ENCODE data around the gene CSPG4. TPM values are rescaled to one million over a fixed set of nuclear protein-coding genes. Genes with fewer than 3 reads are reported as not detected.
"Not testable (repeated sequence)": the region's sequence is repeated elsewhere in the genome, so short reads cannot be mapped to it uniquely, and the experiment has no call there.

Gene CSPG4
- total RNA-seq, 2 experiments from 2014 or later, result not detected

GRCh38 chr15:75734861-75735760 is 22.5 kb upstream of the CSPG4 start:
- POLR2A ChIA-PET; CTCF ChIA-PET; H3K36me3 Mint-ChIP-seq (ENCODE audit: low read depth); H3K4me3 Mint-ChIP-seq; H3K27me3 Mint-ChIP-seq; H3K9me3 Mint-ChIP-seq; H3K27ac Mint-ChIP-seq; DNase-seq: not testable (repeated sequence)
- H3K4me1 Mint-ChIP-seq, result peaks cover 31% of the 10 kb centered on the region

- Mint-ChIP-seq H3K4me3 (no peak overlapping the region), H3K36me3 (ENCODE audit: low read depth) (no peaks in the 10 kb centered on the region), H3K27ac (no peak overlapping the region), H3K27me3 (peaks cover 8% of the 10 kb centered on the region), H3K4me1 (peaks cover 26% of the 10 kb centered on the region), H3K9me3 (no peaks in the 10 kb centered on the region)
- DNase-seq, result no peak
- POLR2A ChIA-PET, result no interaction called here
- CTCF ChIA-PET, result no interaction called here
Observed at GRCh38 chr15:75733761-75734651, 21.4 kb upstream of the CSPG4 start.

GRCh38 chr15:75732809-75733451 is 20.3 kb upstream of the CSPG4 start:
- H3K9me3 Mint-ChIP-seq, result no peaks in the 10 kb centered on the region
- H3K27me3 Mint-ChIP-seq, result peaks cover 8% of the 10 kb centered on the region
- CTCF ChIA-PET, result interaction anchor here (0.5 to 0.9 kb wide), 3 partner anchors 11 to 962 kb away, joined by 3 to 5 read pairs (median 4); no protein-coding TSS in a partner anchor
- H3K4me1 Mint-ChIP-seq, result peaks cover 24% of the 10 kb centered on the region
- POLR2A ChIA-PET, result no interaction called here
- H3K36me3 Mint-ChIP-seq (ENCODE audit: low read depth), result no peaks in the 10 kb centered on the region
- no peak overlapping the region for H3K27ac Mint-ChIP-seq
- H3K4me3 Mint-ChIP-seq, result no peak overlapping the region
- peak; percentile 54 for DNase-seq

GRCh38 chr15:75732177-75732808 is 19.6 kb upstream of the CSPG4 start:
- H3K9me3 Mint-ChIP-seq, result no peaks in the 10 kb centered on the region
- no peak for DNase-seq
- H3K36me3 Mint-ChIP-seq (ENCODE audit: low read depth), result no peaks in the 10 kb centered on the region
- CTCF ChIA-PET, result interaction anchor here (0.6 kb wide), 1 partner anchor 99 kb away, joined by 4 read pairs; no protein-coding TSS in a partner anchor
- POLR2A ChIA-PET, result no interaction called here
- H3K27ac Mint-ChIP-seq, result no peak overlapping the region
- H3K4me3 Mint-ChIP-seq, result no peak overlapping the region
- peaks cover 20% of the 10 kb centered on the region for H3K4me1 Mint-ChIP-seq
- H3K27me3 Mint-ChIP-seq, result peaks cover 8% of the 10 kb centered on the region

- POLR2A ChIA-PET, result no interaction called here
- CTCF ChIA-PET, result interaction anchor here (0.6 kb wide), 1 partner anchor 100 kb away, joined by 4 read pairs; no protein-coding TSS in a partner anchor
- H3K27ac Mint-ChIP-seq, result no peak overlapping the region
- no peaks in the 10 kb centered on the region for H3K9me3 Mint-ChIP-seq
- H3K4me3 Mint-ChIP-seq, result no peak overlapping the region
- peaks cover 8% of the 10 kb centered on the region for H3K27me3 Mint-ChIP-seq
- peaks cover 14% of the 10 kb centered on the region for H3K4me1 Mint-ChIP-seq
- DNase-seq, result no peak
- no peaks in the 10 kb centered on the region for H3K36me3 Mint-ChIP-seq (ENCODE audit: low read depth)
Observed at GRCh38 chr15:75731248-75732151, 18.9 kb upstream of the CSPG4 start.

GRCh38 chr15:75730376-75731247 is 18.0 kb upstream of the CSPG4 start:
- POLR2A ChIA-PET; CTCF ChIA-PET; H3K36me3 Mint-ChIP-seq (ENCODE audit: low read depth); H3K27ac Mint-ChIP-seq; DNase-seq; H3K9me3 Mint-ChIP-seq; H3K4me3 Mint-ChIP-seq; H3K27me3 Mint-ChIP-seq: not testable (repeated sequence)
- H3K4me1 Mint-ChIP-seq, result peaks cover 14% of the 10 kb centered on the region

- H3K36me3 Mint-ChIP-seq (ENCODE audit: low read depth), result no peaks in the 10 kb centered on the region
- no peaks in the 10 kb centered on the region for H3K9me3 Mint-ChIP-seq
- CTCF ChIA-PET, result interaction anchor here (1.1 to 2.7 kb wide), 3 partner anchors 20 to 72 kb away, joined by 3 to 21 read pairs (median 5); no protein-coding TSS in a partner anchor
- H3K4me3 Mint-ChIP-seq, result no peak overlapping the region
- POLR2A ChIA-PET, result no interaction called here
- peaks cover 8% of the 10 kb centered on the region for H3K27me3 Mint-ChIP-seq
- peaks cover 14% of the 10 kb centered on the region for H3K4me1 Mint-ChIP-seq
- no peak overlapping the region for H3K27ac Mint-ChIP-seq
- no peak for DNase-seq
Observed at GRCh38 chr15:75729326-75730069, 16.9 kb upstream of the CSPG4 start.

- no peak overlapping the region for H3K27ac Mint-ChIP-seq
- POLR2A ChIA-PET, result interaction anchor here (0.6 kb wide), 1 partner anchor 40 kb away, joined by 3 read pairs; no protein-coding TSS in a partner anchor
- DNase-seq, result peak; percentile 75
Observed at GRCh38 chr15:75727851-75728715, 15.4 kb upstream of the CSPG4 start.

GRCh38 chr15:75727031-75727531 is 14.4 kb upstream of the CSPG4 start:
- H3K27me3 Mint-ChIP-seq, result peaks cover 5% of the 10 kb centered on the region
- ChIA-PET CTCF (interaction anchor here (2.7 kb wide), 1 partner anchor 75 kb away, joined by 21 read pairs; no protein-coding TSS in a partner anchor), POLR2A (no interaction called here)
- no peak for DNase-seq
- H3K36me3 Mint-ChIP-seq (ENCODE audit: low read depth), result no peaks in the 10 kb centered on the region
- no peak overlapping the region for H3K4me3 Mint-ChIP-seq
- no peak overlapping the region for H3K27ac Mint-ChIP-seq
- H3K4me1 Mint-ChIP-seq, result peaks cover 7% of the 10 kb centered on the region
- H3K9me3 Mint-ChIP-seq, result no peaks in the 10 kb centered on the region

More at GRCh38 chr15:75727851-75728715, 15.4 kb upstream of the CSPG4 start:
- H3K4me1 Mint-ChIP-seq, result peaks cover 14% of the 10 kb centered on the region
- H3K4me3 Mint-ChIP-seq, result no peak overlapping the region
- CTCF ChIA-PET, result interaction anchor here (1.0 to 2.7 kb wide), 4 partner anchors 11 to 74 kb away, joined by 3 to 21 read pairs (median 4); no protein-coding TSS in a partner anchor
- H3K36me3 Mint-ChIP-seq (ENCODE audit: low read depth), result no peaks in the 10 kb centered on the region
- peaks cover 8% of the 10 kb centered on the region for H3K27me3 Mint-ChIP-seq
- H3K9me3 Mint-ChIP-seq, result no peaks in the 10 kb centered on the region

All from activated CD4-positive, alpha-beta T cell treated with anti-CD3 and anti-CD28 coated beads, Interleukin-2, amount 10 ng/mL, durations not matched to agents 7 days and 5 days (primary cell).